Lung (tissue), 12 donors: Measurements from ENCODE around the gene SLC38A9. TPM values are rescaled to one million over a fixed set of nuclear protein-coding genes. Genes with fewer than 3 reads are reported as not detected.
"Not testable (repeated sequence)": the region's sequence is repeated elsewhere in the genome, so short reads cannot be mapped to it uniquely, and the experiment has no call there.

Experiments used
- ATAC-seq: fragments of 200-7000 bp; cut with Tn5 transposase; one replicate; pipeline ENCODE4 v1.9.1; 2020; ENCODE audit warnings: moderate number of reproducible peaks; ENCODE audit not compliant: insufficient read depth, low FRiP score
- DNase-seq, 3 donors: peaks; one replicate each; pipeline ENCODE4 v3.0.0-alpha.2; 2013 to 2017
- H3K27ac ChIP-seq, 2 donors: one replicate each; pipeline ENCODE4 v1.5.1; 2013; ENCODE audit warnings: mild to moderate bottlenecking in 2 of 2, moderate library complexity in 2 of 2, control low read depth in 1 of 2, inconsistent platforms in 1 of 2, low read depth in 1 of 2, low read length in 1 of 2
- H3K27me3 ChIP-seq, 3 donors: one replicate each; pipeline ENCODE4 v1.5.1; 2013; ENCODE audit warnings: low read length in 2 of 3; ENCODE audit not compliant: control insufficient read depth in 3 of 3, insufficient read depth in 3 of 3
- H3K36me3 ChIP-seq, 4 donors: one replicate each; pipeline ENCODE4 v1.5.1; 2013; ENCODE audit warnings: low read length in 4 of 4, mild to moderate bottlenecking in 1 of 4, moderate library complexity in 1 of 4; ENCODE audit not compliant: control insufficient read depth in 4 of 4, insufficient read depth in 4 of 4
- H3K4me1 ChIP-seq, 5 donors: one replicate each; pipeline ENCODE4 v1.5.1; 2013; ENCODE audit warnings: low read length in 5 of 5, mild to moderate bottlenecking in 2 of 5, moderate library complexity in 1 of 5; ENCODE audit not compliant: control insufficient read depth in 5 of 5, insufficient read depth in 5 of 5
- H3K4me3 ChIP-seq: one replicate; pipeline ENCODE4 v1.5.1; 2013; ENCODE audit warnings: mild to moderate bottlenecking, control low read depth, moderate library complexity
- H3K9ac ChIP-seq, 2 donors: one replicate each; pipeline ENCODE4 v1.5.1; 2013; ENCODE audit warnings: low read length in 2 of 2, control low read depth in 1 of 2; ENCODE audit not compliant: insufficient read depth in 1 of 2
- H3K9me3 ChIP-seq, 4 donors: one replicate each; pipeline ENCODE4 v1.5.1; 2013; ENCODE audit warnings: low read length in 3 of 4, mild to moderate bottlenecking in 1 of 4, moderate library complexity in 1 of 4; ENCODE audit not compliant: control insufficient read depth in 4 of 4, insufficient read depth in 3 of 4
- WGBS, 2 donors: extraction: QIAGEN DNeasy Blood & Tissue Kit; methylation state at CpG; one replicate each; pipeline ENCODE4 v1.1.7; 2013; 5-methylcytosine and 5-hydroxymethylcytosine counted together
- polyA plus RNA-seq, 2 donors: library from polyadenylated mRNA; stranded (reverse); fragments of 200-250 nt; gene quantifications; one replicate each; pipeline ENCODE4 v1.2.1, GENCODE V29; 2013
- total RNA-seq, 2 donors: library from RNA; depleted of rRNA in 1 of 2; stranded (reverse); fragments of >200 nt in 1 of 2; gene quantifications; one replicate each; pipeline ENCODE4 v1.2.1, GENCODE V29; 2014 to 2021
- TF ChIP-seq, protein P1 (sequence below): IDR thresholded peaks from 2 replicates; pipeline ENCODE4 v1.5.1; 2012; ENCODE audit warnings: mild to moderate bottlenecking; ENCODE audit errors: control extremely low read depth, extremely low read depth
- donor health status: control.
- donor health status: control.
- donor health status: Bipolar disorder and iron deficiency.
- donor health status: healthy.
- donor health status: DM: yes; HTN: yes; CAD: no.

Gene SLC38A9
- total and polyA plus RNA-seq, 4 donors, result 8.5 to 64.2 (median 14.5) TPM

GRCh38 chr5:55731848-55732247, 19.7 kb upstream of the SLC38A9 start:
- 86 to 94% methylated on average over 3 of the region's 3 CpGs for WGBS, 2 donors
- no peaks in the 10 kb centered on the region for H3K4me1 ChIP-seq
- H3K36me3 ChIP-seq, result no peaks in the 10 kb centered on the region
- H3K4me3 ChIP-seq, result no peak overlapping the region
- no peak for ATAC-seq
- DNase-seq, result no peak
- H3K9me3 ChIP-seq, result no peaks in the 10 kb centered on the region
- no peak overlapping the region for H3K27ac ChIP-seq
- H3K27me3 ChIP-seq, result no peaks in the 10 kb centered on the region
- TF ChIP-seq, protein P1, sequence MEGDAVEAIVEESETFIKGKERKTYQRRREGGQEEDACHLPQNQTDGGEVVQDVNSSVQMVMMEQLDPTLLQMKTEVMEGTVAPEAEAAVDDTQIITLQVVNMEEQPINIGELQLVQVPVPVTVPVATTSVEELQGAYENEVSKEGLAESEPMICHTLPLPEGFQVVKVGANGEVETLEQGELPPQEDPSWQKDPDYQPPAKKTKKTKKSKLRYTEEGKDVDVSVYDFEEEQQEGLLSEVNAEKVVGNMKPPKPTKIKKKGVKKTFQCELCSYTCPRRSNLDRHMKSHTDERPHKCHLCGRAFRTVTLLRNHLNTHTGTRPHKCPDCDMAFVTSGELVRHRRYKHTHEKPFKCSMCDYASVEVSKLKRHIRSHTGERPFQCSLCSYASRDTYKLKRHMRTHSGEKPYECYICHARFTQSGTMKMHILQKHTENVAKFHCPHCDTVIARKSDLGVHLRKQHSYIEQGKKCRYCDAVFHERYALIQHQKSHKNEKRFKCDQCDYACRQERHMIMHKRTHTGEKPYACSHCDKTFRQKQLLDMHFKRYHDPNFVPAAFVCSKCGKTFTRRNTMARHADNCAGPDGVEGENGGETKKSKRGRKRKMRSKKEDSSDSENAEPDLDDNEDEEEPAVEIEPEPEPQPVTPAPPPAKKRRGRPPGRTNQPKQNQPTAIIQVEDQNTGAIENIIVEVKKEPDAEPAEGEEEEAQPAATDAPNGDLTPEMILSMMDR, result no peak
- H3K9ac ChIP-seq, result no peak overlapping the region

DNA sequence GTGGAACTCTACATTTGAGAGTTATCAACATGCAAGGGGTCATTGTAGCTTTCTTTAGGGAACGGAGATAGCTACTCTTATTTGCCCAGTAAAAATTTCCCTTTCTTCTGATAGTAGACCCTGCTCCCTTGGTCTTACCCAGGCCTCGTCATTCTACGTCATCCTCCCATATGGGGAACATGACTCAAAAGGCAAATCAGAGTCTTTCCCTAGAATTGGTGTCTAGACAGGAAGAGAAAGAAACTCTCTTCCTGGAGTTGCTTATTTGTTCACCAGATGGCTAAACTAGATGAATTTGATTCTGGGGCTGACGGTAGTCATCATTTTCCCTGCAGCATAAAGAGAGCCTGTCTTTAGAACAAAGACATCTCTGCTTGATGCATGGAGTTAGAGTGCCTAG, 12.2 kb upstream of the SLC38A9 start:
- Histone ChIP-seq H3K9ac (no peak overlapping the region), H3K4me3 (no peak overlapping the region), H3K27me3 (no peaks in the 10 kb centered on the region), H3K27ac (no peak overlapping the region), H3K4me1 (no peaks in the 10 kb centered on the region), H3K9me3 (no peaks in the 10 kb centered on the region), H3K36me3 (no peaks in the 10 kb centered on the region)
- ATAC-seq, result no peak
- WGBS, 2 donors, result 69 to 84% methylated on average over 4 of the region's 4 CpGs
- TF ChIP-seq, protein P1, result no peak
- no peak for DNase-seq

- Histone ChIP-seq H3K9me3 (peaks cover 0 to 5% (median 1%) of the 10 kb centered on the region in 4 donors), H3K36me3 (no peaks in the 10 kb centered on the region), H3K4me1 (no peaks in the 10 kb centered on the region), H3K9ac (no peak overlapping the region), H3K27ac (no peak overlapping the region), H3K4me3 (no peak overlapping the region), H3K27me3 (no peaks in the 10 kb centered on the region)
- TF ChIP-seq, protein P1, result no peak
- DNase-seq (no peak), ATAC-seq (no peak)
- WGBS, 2 donors, result 79 to 99% methylated on average over 3 of the region's 3 CpGs
Measured at GRCh38 chr5:55720188-55720703, 8.1 kb upstream of the SLC38A9 start.

DNA sequence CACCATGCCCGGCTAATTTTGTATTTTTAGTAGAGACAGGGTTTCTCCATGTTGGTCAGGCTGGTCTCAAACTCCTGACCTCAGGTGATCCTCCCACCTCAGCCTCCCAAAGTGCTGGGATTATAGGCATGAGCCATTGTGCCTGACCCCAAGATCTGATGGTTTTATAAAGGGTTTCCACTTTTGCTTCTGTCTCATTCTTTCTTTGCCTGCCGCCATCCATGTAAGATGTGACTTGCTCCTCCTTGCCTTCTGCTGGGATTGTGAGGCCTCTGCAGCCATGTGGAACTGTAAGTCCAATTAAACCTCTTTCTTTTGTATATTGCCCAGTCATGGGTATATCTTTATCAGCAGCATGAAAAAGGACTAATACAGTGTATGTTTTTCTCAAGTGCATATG, 6.9 kb upstream of the SLC38A9 start:
- H3K27me3 ChIP-seq, ATAC-seq: not testable (repeated sequence)
- 93 to 95% methylated on average over 2 of the region's 2 CpGs for WGBS, 2 donors

More for the DNA sequence above, 6.9 kb upstream of the SLC38A9 start:
- not testable (repeated sequence) for DNase-seq, H3K36me3 ChIP-seq, H3K4me1 ChIP-seq, H3K4me3 ChIP-seq, H3K9ac ChIP-seq, H3K27ac ChIP-seq, H3K9me3 ChIP-seq
